Fibroblast of skin of back (primary cell): ENCODE measurements around the gene KRT79.
"Not testable (repeated sequence)": the region's sequence is repeated elsewhere in the genome, so short reads cannot be mapped to it uniquely, and the experiment has no call there.

Source experiments
- DNase-seq: peaks from one replicate; pipeline ENCODE4 v3.0.0-alpha.2; 2013

The KRT79 gene

GRCh38 chr12:52860102-52860823 lies 26.2 kb upstream of the KRT79 start:
- DNase-seq = peak; percentile 71

- no peak for DNase-seq
Observed at GRCh38 chr12:52857500-52857899, 23.4 kb upstream of the KRT79 start.

GRCh38 chr12:52856787-52857186 lies 22.7 kb upstream of the KRT79 start:
- DNase-seq = no peak

GRCh38 chr12:52856077-52856476 lies 22.0 kb upstream of the KRT79 start:
- DNase-seq = not testable (repeated sequence)

- DNase-seq = no peak
Observed at GRCh38 chr12:52851787-52852186, 17.7 kb upstream of the KRT79 start.

GRCh38 chr12:52850681-52851080 lies 16.6 kb upstream of the KRT79 start:
- DNase-seq = no peak

GRCh38 chr12:52849511-52849910 lies 15.4 kb upstream of the KRT79 start:
- DNase-seq = no peak

- DNase-seq = no peak
Observed at GRCh38 chr12:52848661-52849255, 14.6 kb upstream of the KRT79 start, which contains the start of gene KRT78. Gene KRT78 (minus strand): TSS chr12:52848994. CDS start chr12:52848930, 64 bp downstream.

GRCh38 chr12:52847335-52848102 lies 13.4 kb upstream of the KRT79 start:
- DNase-seq = peak; percentile 54

- DNase-seq = no peak
Observed at GRCh38 chr12:52846356-52846970, 12.4 kb upstream of the KRT79 start.

- DNase-seq = no peak
Observed at GRCh38 chr12:52845946-52846345, 11.8 kb upstream of the KRT79 start.

- no peak for DNase-seq
Observed at GRCh38 chr12:52844386-52844785, 10.3 kb upstream of the KRT79 start.

GRCh38 chr12:52839436-52840105 lies 5.5 kb upstream of the KRT79 start:
- no peak for DNase-seq

GRCh38 chr12:52838609-52839435 lies 4.7 kb upstream of the KRT79 start:
- DNase-seq = no peak

- DNase-seq = no peak
Observed at GRCh38 chr12:52837781-52838608, 3.9 kb upstream of the KRT79 start.

GRCh38 chr12:52837413-52837741 lies 3.3 kb upstream of the KRT79 start:
- DNase-seq = peak; percentile 79

GRCh38 chr12:52836491-52837412 lies 2.6 kb upstream of the KRT79 start:
- no peak for DNase-seq

- DNase-seq = peak; percentile 75
Observed at GRCh38 chr12:52836042-52836466, 1.9 kb upstream of the KRT79 start.

- no peak for DNase-seq
Observed at GRCh38 chr12:52835271-52836041, 1.3 kb upstream of the KRT79 start.
